H1 (cell line): ENCODE results near the gene VN1R5. TPM values are rescaled to one million over a fixed set of nuclear protein-coding genes. Genes with fewer than 3 reads are reported as not detected.

Experiments used
- FOSL1 ChIP-seq: IDR thresholded peaks from 2 replicates; pipeline ENCODE4 v1.6.1; 2011; ENCODE audit warnings: mild to moderate bottlenecking, low read depth, low read length, moderate library complexity; ENCODE audit not compliant: insufficient read depth
- GABPA ChIP-seq: IDR thresholded peaks from 2 replicates; pipeline ENCODE4 v1.6.1; 2011; ENCODE audit warnings: mild to moderate bottlenecking, low read length, moderate library complexity, borderline replicate concordance; ENCODE audit not compliant: insufficient read depth
- HDAC2 ChIP-seq, 2 experiments: fragments of 300-600 bp in 1 of 2; sonication (generic) in 1 of 2; IDR thresholded peaks; 2 replicates each; pipeline ENCODE4 v1.6.1; 2011 to 2012; ENCODE audit warnings: low read depth in 2 of 2, low read length in 2 of 2, mild to moderate bottlenecking in 2 of 2, moderate library complexity in 2 of 2, borderline replicate concordance in 1 of 2, inconsistent platforms in 1 of 2
- JUND ChIP-seq: IDR thresholded peaks from 2 replicates; pipeline ENCODE4 v1.6.1; 2011; ENCODE audit warnings: mild to moderate bottlenecking, improper control_type of control experiment, low read length
- NANOG ChIP-seq: IDR thresholded peaks from 2 replicates; pipeline ENCODE4 v1.6.1; 2011; ENCODE audit warnings: low read length, low read depth, mild to moderate bottlenecking, inconsistent platforms; ENCODE audit not compliant: insufficient read depth, poor library complexity, severe bottlenecking
- PHF8 ChIP-seq: fragments of 200-600 bp; sonication (generic); conservative IDR thresholded peaks from 2 replicates; pipeline ENCODE4 v1.7.1; 2012; ENCODE audit warnings: low read depth, mild to moderate bottlenecking, inconsistent platforms, low read length, moderate library complexity
- SP2 ChIP-seq: IDR thresholded peaks from 2 replicates; pipeline ENCODE4 v1.6.1; 2012; ENCODE audit warnings: mild to moderate bottlenecking, low read length, inconsistent platforms
- polyA plus RNA-seq, 7 experiments: library from polyadenylated mRNA; depleted of rRNA in 3 of 7; stranded (reverse) in 5 of 7; unstranded in 2 of 7; fragments of >200 nt in 5 of 7; fragments of 200-250 nt in 2 of 7; gene quantifications; 1 replicate in 5 of 7; 2 replicates in 1 of 7; 4 replicates in 1 of 7; pipeline versions ENCODE4 v1.2.1 to v1.2.3, GENCODE V29; 2011 to 2013; ENCODE audit warnings: missing spikeins in 2 of 7, mixed read lengths in 2 of 7
- total RNA-seq: library from RNA; stranded (reverse); fragmentation: NEBNext Ultra II Directional; extraction: Animal tissue kit (Norgen Biotek cat#: 25700); gene quantifications from 2 replicates; pipeline ENCODE4 v1.2.1, GENCODE V29; 2021

The VN1R5 gene
- total and polyA plus RNA-seq, 2 of the 8 experiments (the other 6 are each of a cell fraction or from before 2014, with no cell fraction given), result not detected

- 0 out of 4 replicates have a peak, but pooled peaks of 1 of the 2 experiments have one; percentile 40 for TF ChIP-seq HDAC2 (IDR thresholded peaks at IDR 0.05; ENCODE audit: borderline replicate concordance in 1 of 2, low read depth in 2 of 2, low read length in 2 of 2)
- no peak for TF ChIP-seq NANOG
- TF ChIP-seq PHF8, result no peak
- no peak for TF ChIP-seq FOSL1
- no peak for TF ChIP-seq SP2
- no peak for TF ChIP-seq GABPA
- TF ChIP-seq JUND, result no peak
Observed at GRCh38 chr1:247298701-247299100, 42.8 kb downstream of the VN1R5 start (continued).
